Endothelial cell of umbilical vein (primary cell): ENCODE results near the gene MTPN. TPM values are rescaled to one million over a fixed set of nuclear protein-coding genes. Genes with fewer than 3 reads are reported as not detected.

Experiments
- BruUV-seq: library from RNA; stranded (reverse); fragments of 400-500 nt; replicated peaks from 2 replicates; lab custom pipeline; 2021; lab: Mats Ljungman, UMichigan
- CTCF ChIA-PET: fragments of 300-600, 350-600 bp; sonication (Branson Sonifier 250); formaldehyde crosslinking; loops from one replicate; lab custom pipeline; 2021; ENCODE audit warnings: antibody characterized with exemption, inconsistent platforms; lab: Charles Lee
- POLR2A ChIA-PET: fragments of 300-600, 350-600 bp; sonication (Branson Sonifier 250); formaldehyde crosslinking; loops from one replicate; lab custom pipeline; 2021; ENCODE audit warnings: antibody characterized with exemption, inconsistent platforms; lab: Charles Lee
- DNase-seq: peaks from one replicate; pipeline ENCODE4 v3.0.0-alpha.2; 2011; ENCODE audit warnings: low read depth, low spot score
- FAIRE-seq: peaks from 2 replicates; lab custom pipeline; 2011; peaks lifted over from hg19 to GRCh38; lab: Jason Lieb, UNC
- H2AFZ ChIP-seq: 2 replicates; pipeline ENCODE4 v1.6.0; 2012; ENCODE audit warnings: low read depth, low read length, control low read depth, inconsistent platforms
- H3K27ac ChIP-seq: 2 replicates; pipeline ENCODE4 v1.5.1; 2011; ENCODE audit warnings: low read depth, mild to moderate bottlenecking, control low read depth, low read length, moderate library complexity; ENCODE audit not compliant: insufficient read depth
- H3K27me3 ChIP-seq, 2 experiments: 2 replicates each; pipeline versions ENCODE4 v1.6.0 to v1.6.1; 2011; ENCODE audit warnings: low read length in 2 of 2, mixed read lengths in 1 of 2; ENCODE audit not compliant: control insufficient read depth in 2 of 2, insufficient read depth in 2 of 2
- H3K36me3 ChIP-seq, 2 experiments: 2 replicates in 1 of 2; 3 replicates in 1 of 2; pipeline ENCODE4 v1.5.1; 2011; ENCODE audit warnings: low read length in 2 of 2, mild to moderate bottlenecking in 1 of 2, moderate library complexity in 1 of 2; ENCODE audit not compliant: control insufficient read depth in 2 of 2, insufficient read depth in 2 of 2; ENCODE audit errors: extremely low read depth in 1 of 2
- H3K4me1 ChIP-seq: 3 replicates; pipeline ENCODE4 v1.5.1; 2011; ENCODE audit warnings: mild to moderate bottlenecking, low read length; ENCODE audit not compliant: control insufficient read depth, insufficient read depth; ENCODE audit errors: extremely low read depth
- H3K4me2 ChIP-seq: 2 replicates; pipeline ENCODE4 v1.6.1; 2011; ENCODE audit warnings: low read length, control low read depth, mixed read lengths; ENCODE audit not compliant: insufficient read depth
- H3K4me3 ChIP-seq, 3 experiments: fragments of 200-600 bp in 1 of 3; sonication (generic), shearing (Covaris generic) in 1 of 3; replicated peaks in 1 of 3; 2 replicates each; pipeline ENCODE4 v1.5.1; 2011 to 2016; ENCODE audit warnings: control low read depth in 3 of 3, low read length in 3 of 3, mild to moderate bottlenecking in 2 of 3, inconsistent platforms in 1 of 3, low read depth in 1 of 3, moderate library complexity in 1 of 3; ENCODE audit not compliant: insufficient read depth in 1 of 3
- H3K79me2 ChIP-seq: 2 replicates; pipeline ENCODE4 v1.6.0; 2012; ENCODE audit warnings: low read length, inconsistent platforms; ENCODE audit not compliant: control insufficient read depth, insufficient read depth
- H3K9ac ChIP-seq: replicated peaks from 2 replicates; pipeline ENCODE3; 2011; ENCODE audit warnings: low read length, control low read depth; ENCODE audit not compliant: insufficient read depth; ENCODE audit errors: extremely low read depth
- H3K9me1 ChIP-seq: replicated peaks from 3 replicates; pipeline ENCODE4 v1.6.0; 2011; ENCODE audit warnings: mild to moderate bottlenecking, low read length; ENCODE audit not compliant: control insufficient read depth, insufficient read depth; ENCODE audit errors: extremely low read depth
- H3K9me3 ChIP-seq: replicated peaks from 2 replicates; pipeline ENCODE4 v1.5.1; 2012; ENCODE audit warnings: low read length, inconsistent platforms; ENCODE audit not compliant: control insufficient read depth, insufficient read depth
- H4K20me1 ChIP-seq: replicated peaks from 2 replicates; pipeline ENCODE3; 2011; ENCODE audit warnings: mild to moderate bottlenecking, low read length; ENCODE audit not compliant: control insufficient read depth, insufficient read depth; ENCODE audit errors: extremely low read depth
- EZH2 ChIP-seq: IDR thresholded peaks from 2 replicates; pipeline ENCODE4 v1.6.1; 2012; ENCODE audit warnings: borderline replicate concordance, low read depth, mild to moderate bottlenecking, moderate library complexity, low read length, inconsistent platforms; ENCODE audit not compliant: severe bottlenecking
- FOS ChIP-seq: IDR thresholded peaks from 2 replicates; pipeline ENCODE4 v1.6.1; 2011; ENCODE audit warnings: mild to moderate bottlenecking, low read length, moderate library complexity, borderline replicate concordance; ENCODE audit not compliant: insufficient read depth
- GATA2 ChIP-seq: IDR thresholded peaks from 2 replicates; pipeline ENCODE4 v1.7.0; 2011; ENCODE audit warnings: low read depth, mild to moderate bottlenecking, moderate library complexity, mixed read lengths, low read length; ENCODE audit not compliant: insufficient read length, insufficient read depth
- JUN ChIP-seq: IDR thresholded peaks from 2 replicates; pipeline ENCODE4 v1.6.1; 2011; ENCODE audit warnings: borderline replicate concordance, low read depth; ENCODE audit not compliant: insufficient read length, insufficient read depth
- MYC ChIP-seq: IDR thresholded peaks from one replicate; pipeline ENCODE4 v1.6.1; 2011; ENCODE audit warnings: mild to moderate bottlenecking, low read depth, low read length
- POLR2A ChIP-seq: IDR thresholded peaks from 2 replicates; pipeline ENCODE4 v1.6.1; 2012; ENCODE audit warnings: low read depth, mild to moderate bottlenecking, control low read depth, low read length
- POLR2AphosphoS5 ChIP-seq: IDR thresholded peaks from 2 replicates; pipeline ENCODE4 v1.6.1; 2012; ENCODE audit warnings: low read depth, mild to moderate bottlenecking, control low read depth, low read length, moderate library complexity; ENCODE audit not compliant: insufficient read depth
- dilution Hi-C: fragments of 300-500 bp; cut with MboI; formaldehyde crosslinking; loops from one replicate; pipeline ENCODE4 v1.15.0; 2019; ENCODE audit warnings: low sequenced_read_pairs; ENCODE audit not compliant: extremely low pct_ligation_motif_present
- intact Hi-C: fragments of 100-400 bp; cut with micrococcal nuclease; formaldehyde crosslinking; loops from one replicate; pipeline ENCODE4 v1.10.0; 2022
- polyA plus RNA-seq, 4 experiments: library from polyadenylated mRNA; depleted of rRNA in 3 of 4; stranded (reverse) in 3 of 4; unstranded in 1 of 4; fragments of >200 nt; gene quantifications; 2 replicates each; pipeline versions ENCODE4 v1.2.1 to v1.2.3, GENCODE V29; 2011 to 2012; ENCODE audit warnings: missing spikeins in 1 of 4
- total RNA-seq: library from RNA; stranded (reverse); gene quantifications from 2 replicates; pipeline ENCODE4 v1.2.3, GENCODE V29; 2021
- TF ChIP-seq, protein P1 (sequence below), 2 donors: IDR thresholded peaks; 1 replicate in 1 of 2; 2 replicates in 1 of 2; pipeline ENCODE4 v1.5.1; 2011; ENCODE audit warnings: low read length in 2 of 2, mild to moderate bottlenecking in 2 of 2, moderate library complexity in 2 of 2, control low read depth in 1 of 2, inconsistent platforms in 1 of 2, low read depth in 1 of 2; ENCODE audit not compliant: insufficient read depth in 1 of 2; ENCODE audit errors: extremely low read depth in 1 of 2
- TF ChIP-seq, protein P2 (sequence below): IDR thresholded peaks from 2 replicates; pipeline ENCODE4 v1.6.1; 2011; ENCODE audit not compliant: insufficient read depth, insufficient read length

MTPN gene
- total and polyA plus RNA-seq, 2 donors (not counting 3 experiments of a cell fraction or from before 2014, with no cell fraction given): 58.1 to 174 TPM

GRCh38 chr7:135905858-135906257 lies 71.3 kb downstream of the MTPN start:
- Histone ChIP-seq H3K4me2 (no peak overlapping the region), H3K9me1 (no peaks in the 10 kb centered on the region), H3K36me3 (no peaks in the 10 kb centered on the region), H3K9ac (no peak overlapping the region), H4K20me1 (no peaks in the 10 kb centered on the region), H2AFZ (no peak overlapping the region), H3K4me3 (no peak overlapping the region), H3K27me3 (no peaks in the 10 kb centered on the region), H3K79me2 (no peaks in the 10 kb centered on the region), H3K27ac (no peak overlapping the region), H3K9me3 (no peaks in the 10 kb centered on the region), H3K4me1 (no peaks in the 10 kb centered on the region)
- FAIRE-seq (no peak), DNase-seq (no peak)
- BruUV-seq: no TSS peak
- TF ChIP-seq POLR2AphosphoS5 (no peak), POLR2A (no peak)
- dilution Hi-C loops: no loop called here
- intact Hi-C loops: no loop called here
- ChIA-PET POLR2A (no interaction called here), CTCF (no interaction called here)

GRCh38 chr7:135905355-135905754 lies 71.8 kb downstream of the MTPN start:
- H3K9ac ChIP-seq: no peak overlapping the region
- no peak for FAIRE-seq
- DNase-seq: no peak
- H4K20me1 ChIP-seq: no peaks in the 10 kb centered on the region
- no peaks in the 10 kb centered on the region for H3K79me2 ChIP-seq
- TF ChIP-seq GATA2: no peak
- no peak for TF ChIP-seq JUN
- TF ChIP-seq POLR2AphosphoS5: no peak
- TF ChIP-seq POLR2A: no peak
- TF ChIP-seq MYC: no peak
- no peak for TF ChIP-seq FOS
- TF ChIP-seq, protein P1, sequence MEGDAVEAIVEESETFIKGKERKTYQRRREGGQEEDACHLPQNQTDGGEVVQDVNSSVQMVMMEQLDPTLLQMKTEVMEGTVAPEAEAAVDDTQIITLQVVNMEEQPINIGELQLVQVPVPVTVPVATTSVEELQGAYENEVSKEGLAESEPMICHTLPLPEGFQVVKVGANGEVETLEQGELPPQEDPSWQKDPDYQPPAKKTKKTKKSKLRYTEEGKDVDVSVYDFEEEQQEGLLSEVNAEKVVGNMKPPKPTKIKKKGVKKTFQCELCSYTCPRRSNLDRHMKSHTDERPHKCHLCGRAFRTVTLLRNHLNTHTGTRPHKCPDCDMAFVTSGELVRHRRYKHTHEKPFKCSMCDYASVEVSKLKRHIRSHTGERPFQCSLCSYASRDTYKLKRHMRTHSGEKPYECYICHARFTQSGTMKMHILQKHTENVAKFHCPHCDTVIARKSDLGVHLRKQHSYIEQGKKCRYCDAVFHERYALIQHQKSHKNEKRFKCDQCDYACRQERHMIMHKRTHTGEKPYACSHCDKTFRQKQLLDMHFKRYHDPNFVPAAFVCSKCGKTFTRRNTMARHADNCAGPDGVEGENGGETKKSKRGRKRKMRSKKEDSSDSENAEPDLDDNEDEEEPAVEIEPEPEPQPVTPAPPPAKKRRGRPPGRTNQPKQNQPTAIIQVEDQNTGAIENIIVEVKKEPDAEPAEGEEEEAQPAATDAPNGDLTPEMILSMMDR (IDR thresholded peaks at IDR 0.05; ENCODE audit: extremely low read depth in 1 of 2, insufficient read depth in 1 of 2, low read depth in 1 of 2, low read length in 2 of 2): no peak
- TF ChIP-seq EZH2: no peak
- TF ChIP-seq, protein P2, sequence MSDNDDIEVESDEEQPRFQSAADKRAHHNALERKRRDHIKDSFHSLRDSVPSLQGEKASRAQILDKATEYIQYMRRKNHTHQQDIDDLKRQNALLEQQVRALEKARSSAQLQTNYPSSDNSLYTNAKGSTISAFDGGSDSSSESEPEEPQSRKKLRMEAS: no peak
- no peaks in the 10 kb centered on the region for H3K9me1 ChIP-seq
- H3K9me3 ChIP-seq: no peaks in the 10 kb centered on the region
- H3K27ac ChIP-seq: no peak overlapping the region
- CTCF ChIA-PET: no interaction called here
- no peak overlapping the region for H3K4me3 ChIP-seq
- H3K27me3 ChIP-seq: no peaks in the 10 kb centered on the region
- dilution Hi-C loops (no loop called here), intact Hi-C loops (no loop called here)
- no TSS peak for BruUV-seq
- no peak overlapping the region for H2AFZ ChIP-seq
- no peaks in the 10 kb centered on the region for H3K36me3 ChIP-seq
- no peaks in the 10 kb centered on the region for H3K4me1 ChIP-seq
- POLR2A ChIA-PET: no interaction called here
- H3K4me2 ChIP-seq: no peak overlapping the region
